ENCODE measurements around the gene TMEM132D. TPM values are rescaled to one million over a fixed set of nuclear protein-coding genes. Genes with fewer than 3 reads are reported as not detected.

The TMEM132D gene
- total and polyA plus RNA-seq, 4 donors: 0.01 to 0.14 (median 0.08) TPM

DNA sequence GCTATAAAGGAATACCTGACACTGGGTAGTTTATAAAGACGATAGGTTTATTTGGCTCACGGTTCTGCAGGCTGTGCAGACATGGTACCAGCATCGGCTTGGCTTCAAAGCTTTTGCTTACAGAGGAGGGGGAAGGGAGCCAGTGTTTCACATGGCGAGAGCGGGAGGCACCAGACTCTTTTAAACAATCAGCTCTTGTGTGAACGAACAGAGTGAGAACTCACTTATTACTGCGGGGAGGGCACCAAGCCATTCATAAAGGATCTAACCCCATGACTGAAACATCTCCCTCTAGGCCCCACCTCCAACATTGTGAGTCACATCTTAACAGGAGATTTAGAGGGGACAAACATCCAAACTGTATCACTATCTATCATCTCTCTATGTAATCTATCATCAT is 227.4 kb downstream of the TMEM132D start:
- H3K4me3 ChIP-seq (ENCODE audit: low read depth in 1 of 3, low read length in 3 of 3): no peak overlapping the region
- 74% methylated on average over 7 of the region's 7 CpGs for WGBS
- H3K9me3 ChIP-seq (ENCODE audit: control insufficient read depth in 4 of 4, low read length in 3 of 4): peaks cover 0 to 3% (median 1%) of the 10 kb centered on the region in 4 donors
- no peaks in the 10 kb centered on the region for H3K4me1 ChIP-seq (ENCODE audit: control insufficient read depth in 4 of 4, insufficient read depth in 4 of 4, low read length in 3 of 4)
- no peaks in the 10 kb centered on the region for H3K27me3 ChIP-seq (ENCODE audit: control insufficient read depth in 4 of 4, insufficient read depth in 4 of 4, low read length in 3 of 4)
- DNase-seq (ENCODE audit: low spot score): no peak
- H3K9ac ChIP-seq (ENCODE audit: low read depth in 1 of 2, low read length in 2 of 2): no peak overlapping the region
- no peak overlapping the region for H3K27ac ChIP-seq (ENCODE audit: low read depth in 1 of 2, low read length in 2 of 2)
- no peaks in the 10 kb centered on the region for H3K36me3 ChIP-seq (ENCODE audit: control insufficient read depth in 4 of 4, insufficient read depth in 3 of 4, low read depth in 1 of 4, low read length in 3 of 4)
- TF ChIP-seq FOXA1 (IDR thresholded peaks at IDR 0.05) (no peak), MAX (IDR thresholded peaks at IDR 0.05) (no peak), GABPA (IDR thresholded peaks at IDR 0.05 in 1 of 2, conservative IDR thresholded peaks at IDR 0.05 in 1 of 2) (no peak)

DNA sequence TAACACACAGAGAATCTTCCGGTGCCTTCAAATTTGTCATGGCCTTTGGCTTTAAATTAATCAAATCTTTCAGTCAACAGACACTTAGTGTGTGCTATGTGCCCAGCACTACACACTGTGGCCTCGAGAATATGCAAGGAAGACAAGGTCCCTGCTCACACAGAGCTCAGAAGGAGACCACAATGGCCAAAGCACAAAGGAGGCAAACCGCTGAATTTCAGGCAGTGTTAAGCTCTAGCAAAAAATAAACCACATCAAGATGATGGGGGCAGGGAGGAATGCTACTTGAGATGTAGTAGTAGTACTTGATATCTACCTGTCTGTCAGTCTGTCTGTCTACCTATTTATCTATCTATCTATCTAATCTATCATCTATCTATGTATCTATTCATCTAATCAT is 227.9 kb downstream of the TMEM132D start:
- no peaks in the 10 kb centered on the region for H3K27me3 ChIP-seq (ENCODE audit: control insufficient read depth in 4 of 4, insufficient read depth in 4 of 4, low read length in 3 of 4)
- no peak overlapping the region for H3K9ac ChIP-seq (ENCODE audit: low read depth in 1 of 2, low read length in 2 of 2)
- H3K36me3 ChIP-seq (ENCODE audit: control insufficient read depth in 4 of 4, insufficient read depth in 3 of 4, low read depth in 1 of 4, low read length in 3 of 4): no peaks in the 10 kb centered on the region
- no peak overlapping the region for H3K27ac ChIP-seq (ENCODE audit: low read depth in 1 of 2, low read length in 2 of 2)
- peaks cover 0 to 3% (median 1%) of the 10 kb centered on the region in 4 donors for H3K9me3 ChIP-seq (ENCODE audit: control insufficient read depth in 4 of 4, low read length in 3 of 4)
- H3K4me3 ChIP-seq (ENCODE audit: low read depth in 1 of 3, low read length in 3 of 3): no peak overlapping the region
- TF ChIP-seq CTCF (IDR thresholded peaks at IDR 0.05; ENCODE audit: low read depth, low read length, missing input control) (no peak), NR2F2 (IDR thresholded peaks at IDR 0.05) (no peak), JUND (IDR thresholded peaks at IDR 0.05) (no peak), FOXA1 (IDR thresholded peaks at IDR 0.05) (no peak), RAD21 (IDR thresholded peaks at IDR 0.05) (no peak), SP1 (IDR thresholded peaks at IDR 0.05) (no peak), REST (IDR thresholded peaks at IDR 0.05) (no peak), FOXA2 (IDR thresholded peaks at IDR 0.05) (no peak), GABPA (IDR thresholded peaks at IDR 0.05 in 1 of 2, conservative IDR thresholded peaks at IDR 0.05 in 1 of 2) (no peak), HNF4A (conservative IDR thresholded peaks at IDR 0.05) (no peak), YY1 (IDR thresholded peaks at IDR 0.05) (no peak), HNF4G (IDR thresholded peaks at IDR 0.05) (no peak), EGR1 (IDR thresholded peaks at IDR 0.05; ENCODE audit: low read depth in 2 of 2) (no peak)
- TF ChIP-seq, protein P1, sequence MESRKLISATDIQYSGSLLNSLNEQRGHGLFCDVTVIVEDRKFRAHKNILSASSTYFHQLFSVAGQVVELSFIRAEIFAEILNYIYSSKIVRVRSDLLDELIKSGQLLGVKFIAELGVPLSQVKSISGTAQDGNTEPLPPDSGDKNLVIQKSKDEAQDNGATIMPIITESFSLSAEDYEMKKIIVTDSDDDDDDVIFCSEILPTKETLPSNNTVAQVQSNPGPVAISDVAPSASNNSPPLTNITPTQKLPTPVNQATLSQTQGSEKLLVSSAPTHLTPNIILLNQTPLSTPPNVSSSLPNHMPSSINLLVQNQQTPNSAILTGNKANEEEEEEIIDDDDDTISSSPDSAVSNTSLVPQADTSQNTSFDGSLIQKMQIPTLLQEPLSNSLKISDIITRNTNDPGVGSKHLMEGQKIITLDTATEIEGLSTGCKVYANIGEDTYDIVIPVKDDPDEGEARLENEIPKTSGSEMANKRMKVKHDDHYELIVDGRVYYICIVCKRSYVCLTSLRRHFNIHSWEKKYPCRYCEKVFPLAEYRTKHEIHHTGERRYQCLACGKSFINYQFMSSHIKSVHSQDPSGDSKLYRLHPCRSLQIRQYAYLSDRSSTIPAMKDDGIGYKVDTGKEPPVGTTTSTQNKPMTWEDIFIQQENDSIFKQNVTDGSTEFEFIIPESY (IDR thresholded peaks at IDR 0.05): no peak
- TF ChIP-seq, protein P2, sequence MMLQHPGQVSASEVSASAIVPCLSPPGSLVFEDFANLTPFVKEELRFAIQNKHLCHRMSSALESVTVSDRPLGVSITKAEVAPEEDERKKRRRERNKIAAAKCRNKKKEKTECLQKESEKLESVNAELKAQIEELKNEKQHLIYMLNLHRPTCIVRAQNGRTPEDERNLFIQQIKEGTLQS (IDR thresholded peaks at IDR 0.05): no peak
- 72% methylated on average over 3 of the region's 3 CpGs for WGBS
- no peak for DNase-seq (ENCODE audit: low spot score)
- no peaks in the 10 kb centered on the region for H3K4me1 ChIP-seq (ENCODE audit: control insufficient read depth in 4 of 4, insufficient read depth in 4 of 4, low read length in 3 of 4)

Data from liver (tissue), 9 donors.